ENCODE results near the gene GADD45B. TPM values are rescaled to one million over a fixed set of nuclear protein-coding genes. Genes with fewer than 3 reads are reported as not detected.

GADD45B gene
- total RNA-seq, 1 donor from 2014 or later = 34.3 TPM

DNA sequence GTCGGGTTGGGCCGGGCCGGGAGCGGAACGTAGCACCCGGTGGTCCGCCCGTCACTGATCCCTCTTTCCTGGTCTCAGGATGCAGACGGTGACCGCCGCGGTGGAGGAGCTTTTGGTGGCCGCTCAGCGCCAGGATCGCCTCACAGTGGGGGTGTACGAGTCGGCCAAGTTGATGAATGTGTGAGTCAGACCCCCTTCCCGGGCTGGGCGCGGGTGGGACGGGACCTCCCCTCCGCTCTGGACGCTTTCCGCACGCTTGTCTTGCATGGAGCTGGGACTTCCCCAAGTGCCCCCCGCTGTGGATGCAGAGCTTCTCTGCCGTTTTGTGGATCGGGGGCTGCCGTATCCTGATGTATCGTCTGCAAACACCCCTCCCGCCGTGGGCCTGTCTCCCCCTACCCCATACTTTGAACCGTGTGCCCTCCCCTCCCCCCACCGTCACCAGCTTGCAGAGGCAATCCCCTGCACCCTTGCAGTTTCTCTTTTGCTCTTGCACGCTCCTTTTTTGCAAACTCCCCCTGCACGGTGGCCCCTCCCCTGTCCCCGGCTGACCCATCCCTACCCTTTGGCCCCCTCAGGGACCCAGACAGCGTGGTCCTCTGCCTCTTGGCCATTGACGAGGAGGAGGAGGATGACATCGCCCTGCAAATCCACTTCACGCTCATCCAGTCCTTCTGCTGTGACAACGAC is 669 bp downstream of the GADD45B start:
- H3K4me1 ChIP-seq = peaks cover 51% of the 10 kb centered on the region
- no peaks in the 10 kb centered on the region for H3K27me3 ChIP-seq (ENCODE audit: low read depth)
- intact Hi-C loops (cut with micrococcal nuclease) = loop anchor here (5.0 to 10.0 kb wide), 2 partner anchors 66 to 108 kb away; no protein-coding TSS in a partner anchor
- H3K27ac ChIP-seq (replicated peaks) = peak overlapping the region; percentile 95
- no peak for TF ChIP-seq CTCF (IDR thresholded peaks at IDR 0.05; ENCODE audit: borderline replicate concordance)
- H3K36me3 ChIP-seq = peaks cover 13% of the 10 kb centered on the region
- H3K9me3 ChIP-seq (replicated peaks) = no peaks in the 10 kb centered on the region
- peak overlapping the region; percentile 98 for H3K4me3 ChIP-seq
- DNase-seq = peak; percentile 49

GRCh38 chr19:2477141-2477710 is 1.3 kb downstream of the GADD45B start:
- TF ChIP-seq CTCF (IDR thresholded peaks at IDR 0.05; ENCODE audit: borderline replicate concordance) = no peak
- peak; percentile 57 for DNase-seq

GRCh38 chr19:2477732-2478191 is 1.8 kb downstream of the GADD45B start:
- H3K9me3 ChIP-seq (replicated peaks) = peaks cover 7% of the 10 kb centered on the region
- H3K27me3 ChIP-seq (ENCODE audit: low read depth) = no peaks in the 10 kb centered on the region
- peak overlapping the region; percentile 95 for H3K27ac ChIP-seq (replicated peaks)
- peak overlapping the region; percentile 98 for H3K4me3 ChIP-seq
- no peak for TF ChIP-seq CTCF (IDR thresholded peaks at IDR 0.05; ENCODE audit: borderline replicate concordance)
- no peak for DNase-seq
- H3K36me3 ChIP-seq = peaks cover 13% of the 10 kb centered on the region
- intact Hi-C loops (cut with micrococcal nuclease) = loop anchor here (5.0 to 10.0 kb wide), 2 partner anchors 65 to 107 kb away; no protein-coding TSS in a partner anchor
- peaks cover 51% of the 10 kb centered on the region for H3K4me1 ChIP-seq

More at GRCh38 chr19:2477141-2477710, 1.3 kb downstream of the GADD45B start:
- peak overlapping the region; percentile 95 for H3K27ac ChIP-seq (replicated peaks)
- H3K9me3 ChIP-seq (replicated peaks) = peaks cover 1% of the 10 kb centered on the region
- H3K4me1 ChIP-seq = peaks cover 51% of the 10 kb centered on the region
- intact Hi-C loops (cut with micrococcal nuclease) = loop anchor here (5.0 to 10.0 kb wide), 2 partner anchors 65 to 108 kb away; no protein-coding TSS in a partner anchor
- peaks cover 13% of the 10 kb centered on the region for H3K36me3 ChIP-seq
- peak overlapping the region; percentile 98 for H3K4me3 ChIP-seq
- no peaks in the 10 kb centered on the region for H3K27me3 ChIP-seq (ENCODE audit: low read depth)

DNA sequence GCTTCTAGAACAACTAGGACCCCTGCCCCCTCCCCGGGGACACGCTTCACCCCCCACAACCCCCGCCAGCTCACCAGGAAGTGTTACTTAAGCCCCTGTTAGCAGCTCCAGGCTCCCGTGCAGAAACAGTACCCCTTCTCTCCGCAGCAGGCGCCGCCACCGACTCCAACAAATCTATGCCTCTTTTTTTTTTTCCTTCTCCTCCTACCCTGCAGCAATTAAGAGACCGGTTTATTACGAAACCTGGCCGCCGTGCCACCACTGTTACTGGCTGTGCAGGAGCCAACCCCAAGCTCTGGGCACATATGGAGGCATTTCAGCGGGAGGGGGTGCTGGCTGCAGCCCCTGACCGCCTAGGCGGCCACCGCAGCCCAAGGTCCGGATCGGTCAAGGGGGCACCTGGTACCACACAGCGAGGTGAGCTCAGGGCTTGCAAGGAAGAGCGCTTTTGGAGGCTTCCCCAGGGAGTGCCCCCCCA is 2.4 kb downstream of the GADD45B start:
- H3K27me3 ChIP-seq (ENCODE audit: low read depth) = no peaks in the 10 kb centered on the region
- peaks cover 13% of the 10 kb centered on the region for H3K36me3 ChIP-seq
- intact Hi-C loops (cut with micrococcal nuclease) = loop anchor here (5.0 to 10.0 kb wide), 2 partner anchors 64 to 106 kb away; no protein-coding TSS in a partner anchor
- peak overlapping the region; percentile 95 for H3K27ac ChIP-seq (replicated peaks)
- TF ChIP-seq CTCF (IDR thresholded peaks at IDR 0.05; ENCODE audit: borderline replicate concordance) = peak; percentile 29
- H3K9me3 ChIP-seq (replicated peaks) = peaks cover 12% of the 10 kb centered on the region
- peak overlapping the region; percentile 98 for H3K4me3 ChIP-seq
- H3K4me1 ChIP-seq = peaks cover 51% of the 10 kb centered on the region
- peak; percentile 61 for DNase-seq

DNA sequence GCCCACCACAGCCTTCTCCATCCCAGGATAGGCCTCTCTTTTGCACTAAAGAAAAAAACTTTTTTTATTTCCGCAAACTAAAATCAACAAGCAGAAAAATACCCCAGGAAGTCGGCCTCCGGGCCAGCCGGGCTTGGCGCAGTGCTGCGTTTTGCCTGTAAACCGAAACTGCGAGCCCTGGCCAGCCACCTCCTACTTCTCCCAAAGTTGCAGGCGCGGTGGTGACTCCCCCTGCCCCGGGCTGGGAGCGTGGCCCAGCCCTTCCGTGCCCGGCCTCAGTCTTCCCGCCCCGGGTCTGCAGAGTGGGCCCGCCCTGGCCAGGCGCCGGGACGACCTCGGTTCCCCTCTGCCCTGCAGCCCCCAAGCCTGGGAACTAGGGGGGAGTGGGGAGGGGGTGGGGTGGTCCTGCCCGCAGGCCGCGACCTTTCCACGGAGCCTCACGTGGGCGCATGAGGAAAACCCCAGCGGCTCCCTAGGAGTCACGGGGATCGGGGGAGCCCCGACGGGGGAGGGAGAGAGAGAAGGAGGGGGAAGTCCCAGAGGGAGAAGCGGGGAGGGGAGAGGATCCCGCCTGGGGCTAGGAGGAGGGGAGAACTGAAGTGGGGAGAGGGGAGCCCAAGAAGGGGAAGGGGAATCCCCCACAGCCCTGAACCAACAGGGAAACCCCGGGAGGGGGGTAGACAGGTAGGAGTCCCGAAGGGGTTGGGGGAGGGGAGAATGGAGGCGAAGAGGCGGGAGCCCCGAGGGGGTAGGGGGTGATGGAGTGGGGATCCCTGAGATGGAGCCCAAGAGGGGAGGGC is 3.0 kb downstream of the GADD45B start:
- no peak for TF ChIP-seq CTCF (IDR thresholded peaks at IDR 0.05; ENCODE audit: borderline replicate concordance)
- Histone ChIP-seq H3K27ac (replicated peaks) (peak overlapping the region; percentile 95), H3K4me3 (peak overlapping the region; percentile 98), H3K4me1 (peaks cover 51% of the 10 kb centered on the region), H3K36me3 (peaks cover 13% of the 10 kb centered on the region), H3K27me3 (ENCODE audit: low read depth) (no peaks in the 10 kb centered on the region), H3K9me3 (replicated peaks) (peaks cover 18% of the 10 kb centered on the region)
- peak; percentile 84 for DNase-seq
- intact Hi-C loops (cut with micrococcal nuclease) = loop anchor here (5.0 to 10.0 kb wide), 2 partner anchors 63 to 106 kb away; no protein-coding TSS in a partner anchor

Data from left ventricle myocardium inferior (tissue), 1 donor.